OCI-LY1 (cell line): ENCODE measurements around the gene DCHS1.

Experiments used
- EZH2 ChIP-seq: fragments of 200-600 bp; sonication (generic), shearing (Covaris generic); IDR thresholded peaks from 2 replicates; pipeline ENCODE4 v1.8.0; 2017; ENCODE audit warnings: borderline replicate concordance, mixed run types, mild to moderate bottlenecking, antibody characterized with exemption, low read length, moderate library complexity, mixed read lengths
- TF ChIP-seq, protein P1 (sequence below): fragments of 200-600 bp; sonication (generic), shearing (Covaris generic); IDR thresholded peaks from 2 replicates; pipeline ENCODE4 v1.5.1; 2017; ENCODE audit warnings: mild to moderate bottlenecking, antibody characterized with exemption, low read length, moderate library complexity, mixed read lengths

DNA sequence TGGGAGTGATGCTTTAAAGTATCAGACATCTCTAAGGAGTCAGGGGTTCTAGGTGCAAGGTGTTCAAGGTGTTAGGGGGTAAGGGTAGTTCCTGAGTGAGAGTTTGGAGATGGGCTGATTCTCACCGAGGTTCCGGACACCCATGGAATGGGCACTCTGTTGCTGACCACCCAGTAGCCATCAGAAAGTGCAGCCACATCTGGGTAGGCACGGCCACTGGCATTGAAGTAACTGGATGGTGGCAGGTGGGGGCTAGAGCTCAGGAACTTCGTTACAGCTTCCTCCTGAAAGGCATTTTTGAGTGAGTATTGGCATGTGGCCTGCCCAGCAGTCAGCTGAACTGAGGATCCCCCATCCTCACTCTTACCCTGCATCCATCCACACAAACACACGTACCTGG lies 40.6 kb downstream of the DCHS1 start:
- TF ChIP-seq, protein P1, sequence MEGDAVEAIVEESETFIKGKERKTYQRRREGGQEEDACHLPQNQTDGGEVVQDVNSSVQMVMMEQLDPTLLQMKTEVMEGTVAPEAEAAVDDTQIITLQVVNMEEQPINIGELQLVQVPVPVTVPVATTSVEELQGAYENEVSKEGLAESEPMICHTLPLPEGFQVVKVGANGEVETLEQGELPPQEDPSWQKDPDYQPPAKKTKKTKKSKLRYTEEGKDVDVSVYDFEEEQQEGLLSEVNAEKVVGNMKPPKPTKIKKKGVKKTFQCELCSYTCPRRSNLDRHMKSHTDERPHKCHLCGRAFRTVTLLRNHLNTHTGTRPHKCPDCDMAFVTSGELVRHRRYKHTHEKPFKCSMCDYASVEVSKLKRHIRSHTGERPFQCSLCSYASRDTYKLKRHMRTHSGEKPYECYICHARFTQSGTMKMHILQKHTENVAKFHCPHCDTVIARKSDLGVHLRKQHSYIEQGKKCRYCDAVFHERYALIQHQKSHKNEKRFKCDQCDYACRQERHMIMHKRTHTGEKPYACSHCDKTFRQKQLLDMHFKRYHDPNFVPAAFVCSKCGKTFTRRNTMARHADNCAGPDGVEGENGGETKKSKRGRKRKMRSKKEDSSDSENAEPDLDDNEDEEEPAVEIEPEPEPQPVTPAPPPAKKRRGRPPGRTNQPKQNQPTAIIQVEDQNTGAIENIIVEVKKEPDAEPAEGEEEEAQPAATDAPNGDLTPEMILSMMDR = no peak
- no peak for TF ChIP-seq EZH2
